Bronchial epithelial cell (primary cell): Measurements from ENCODE around the gene MRTFB. TPM values are rescaled to one million over a fixed set of nuclear protein-coding genes. Genes with fewer than 3 reads are reported as not detected.

ENCODE experiments used
- DNase-seq: peaks from one replicate; pipeline ENCODE4 v3.0.0-alpha.2; 2010; ENCODE audit warnings: low read depth
- FAIRE-seq: peaks from 2 replicates; lab custom pipeline; 2011; peaks lifted over from hg19 to GRCh38; lab: Jason Lieb, UNC
- H3K27me3 ChIP-seq: 2 replicates; pipeline ENCODE4 v1.5.1; 2011; ENCODE audit warnings: low read length; ENCODE audit not compliant: control insufficient read depth, insufficient read depth
- H3K36me3 ChIP-seq: 2 replicates; pipeline ENCODE4 v1.5.1; 2011; ENCODE audit warnings: low read length; ENCODE audit not compliant: control insufficient read depth, insufficient read depth
- H3K4me3 ChIP-seq: 2 replicates; pipeline ENCODE4 v1.5.1; 2011; ENCODE audit warnings: mild to moderate bottlenecking, low read depth, low read length, control low read depth
- total RNA-seq: library from RNA; depleted of rRNA; stranded (reverse); fragments of >200 nt; gene quantifications from 2 replicates; pipeline ENCODE4 v1.2.1, GENCODE V29; 2014
- TF ChIP-seq, protein P1 (sequence below): IDR thresholded peaks from 2 replicates; pipeline ENCODE4 v1.5.1; 2011; ENCODE audit warnings: mild to moderate bottlenecking, moderate library complexity, low read length, control low read depth, inconsistent platforms; ENCODE audit not compliant: insufficient read depth, severe bottlenecking

Gene MRTFB
- total RNA-seq, 1 donor from 2014 or later: 6.8 TPM

GRCh38 chr16:14186795-14187221 is 115.7 kb downstream of the MRTFB start:
- DNase-seq (no peak), FAIRE-seq (no peak)
- Histone ChIP-seq H3K36me3 (no peaks in the 10 kb centered on the region), H3K4me3 (no peak overlapping the region), H3K27me3 (no peaks in the 10 kb centered on the region)
- TF ChIP-seq, protein P1, sequence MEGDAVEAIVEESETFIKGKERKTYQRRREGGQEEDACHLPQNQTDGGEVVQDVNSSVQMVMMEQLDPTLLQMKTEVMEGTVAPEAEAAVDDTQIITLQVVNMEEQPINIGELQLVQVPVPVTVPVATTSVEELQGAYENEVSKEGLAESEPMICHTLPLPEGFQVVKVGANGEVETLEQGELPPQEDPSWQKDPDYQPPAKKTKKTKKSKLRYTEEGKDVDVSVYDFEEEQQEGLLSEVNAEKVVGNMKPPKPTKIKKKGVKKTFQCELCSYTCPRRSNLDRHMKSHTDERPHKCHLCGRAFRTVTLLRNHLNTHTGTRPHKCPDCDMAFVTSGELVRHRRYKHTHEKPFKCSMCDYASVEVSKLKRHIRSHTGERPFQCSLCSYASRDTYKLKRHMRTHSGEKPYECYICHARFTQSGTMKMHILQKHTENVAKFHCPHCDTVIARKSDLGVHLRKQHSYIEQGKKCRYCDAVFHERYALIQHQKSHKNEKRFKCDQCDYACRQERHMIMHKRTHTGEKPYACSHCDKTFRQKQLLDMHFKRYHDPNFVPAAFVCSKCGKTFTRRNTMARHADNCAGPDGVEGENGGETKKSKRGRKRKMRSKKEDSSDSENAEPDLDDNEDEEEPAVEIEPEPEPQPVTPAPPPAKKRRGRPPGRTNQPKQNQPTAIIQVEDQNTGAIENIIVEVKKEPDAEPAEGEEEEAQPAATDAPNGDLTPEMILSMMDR: no peak

DNA sequence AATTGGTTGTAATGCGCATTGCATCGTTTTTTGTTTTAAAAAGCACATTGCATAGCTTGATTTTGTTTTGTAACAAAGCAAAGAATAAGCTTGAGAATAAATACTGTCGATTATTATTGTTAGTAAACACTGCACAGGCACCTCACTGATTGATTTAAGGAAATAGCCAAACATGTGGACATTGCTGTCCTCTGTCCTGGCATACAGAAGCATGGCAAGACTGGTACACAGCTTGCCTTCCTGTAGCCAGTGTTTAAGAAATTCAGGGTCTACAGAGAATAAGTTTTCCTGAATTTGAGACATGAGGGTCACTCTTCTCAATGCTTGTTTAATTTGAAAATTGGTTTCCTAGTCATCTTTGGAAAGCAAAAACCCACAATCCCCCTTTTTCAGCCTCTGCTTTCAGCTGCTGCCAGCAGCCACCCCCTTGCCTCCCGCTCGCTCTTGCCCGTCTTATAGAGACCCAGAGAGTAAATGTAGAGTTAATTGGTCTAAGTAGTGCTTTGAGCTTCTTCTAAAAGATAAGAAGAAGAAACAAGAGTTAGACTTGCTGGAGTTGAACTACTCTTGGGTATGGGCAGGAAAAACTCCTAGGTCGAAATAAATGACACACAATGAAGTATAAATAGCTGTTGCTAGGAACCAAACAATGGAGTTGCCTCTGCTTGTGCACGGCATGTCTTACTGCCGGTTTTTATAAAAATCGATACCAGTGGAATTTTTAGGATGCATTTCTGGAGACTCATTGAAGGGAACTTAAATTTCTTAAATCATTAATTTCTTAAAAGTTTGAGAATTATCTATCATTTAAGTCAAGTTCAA is 116.6 kb downstream of the MRTFB start:
- TF ChIP-seq, protein P1: no peak
- DNase-seq (no peak), FAIRE-seq (no peak)
- Histone ChIP-seq H3K27me3 (no peaks in the 10 kb centered on the region), H3K36me3 (no peaks in the 10 kb centered on the region), H3K4me3 (no peak overlapping the region)

DNA sequence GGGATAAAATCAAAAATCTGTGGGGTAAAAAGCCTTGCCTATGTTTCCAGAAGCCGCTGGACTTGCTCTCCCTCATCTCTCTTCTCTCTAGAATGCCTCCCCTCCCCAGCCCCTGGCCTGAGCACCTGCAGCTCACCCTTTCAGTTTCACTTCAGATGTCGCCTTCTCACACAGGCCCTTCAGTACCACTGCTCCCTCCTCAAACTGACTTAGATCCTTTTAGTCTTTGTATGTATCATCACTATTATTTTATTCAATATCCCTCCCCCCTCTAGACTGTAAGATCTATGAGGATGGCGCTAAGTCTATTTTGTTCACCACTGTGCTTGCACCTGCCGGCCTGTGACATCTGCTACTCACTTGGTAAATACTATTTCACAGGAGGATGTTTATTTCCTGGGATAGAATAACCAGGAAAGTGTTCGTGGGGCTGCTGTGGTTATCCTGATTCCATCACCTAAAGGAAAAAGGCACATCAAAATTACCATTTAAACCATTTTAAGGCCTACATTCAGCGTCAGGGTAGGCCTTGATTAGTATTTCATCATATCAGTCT is 122.3 kb downstream of the MRTFB start:
- Histone ChIP-seq H3K4me3 (no peak overlapping the region), H3K27me3 (no peaks in the 10 kb centered on the region), H3K36me3 (no peaks in the 10 kb centered on the region)
- FAIRE-seq (no peak), DNase-seq (no peak)
- TF ChIP-seq, protein P1: no peak

DNA sequence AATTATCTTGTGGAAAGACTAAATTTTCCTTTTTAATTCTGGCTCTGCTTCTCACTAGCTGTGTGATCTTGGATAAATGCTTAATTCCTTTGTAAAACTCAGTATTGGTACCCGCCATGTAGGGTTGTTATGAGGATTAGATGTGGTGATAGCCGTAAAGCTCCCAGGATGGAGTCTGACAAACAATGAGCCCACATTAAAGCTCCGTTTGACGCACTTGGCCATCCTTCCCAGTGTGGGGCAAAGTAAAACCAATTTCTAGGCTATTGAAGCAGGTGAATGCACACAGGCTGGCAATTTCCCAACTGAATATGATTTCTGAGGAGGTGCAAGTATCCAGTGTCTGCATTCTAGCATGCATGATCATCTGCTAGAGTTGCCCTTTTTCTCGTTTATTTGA is 123.6 kb downstream of the MRTFB start:
- DNase-seq (no peak), FAIRE-seq (no peak)
- Histone ChIP-seq H3K27me3 (no peaks in the 10 kb centered on the region), H3K4me3 (no peak overlapping the region), H3K36me3 (no peaks in the 10 kb centered on the region)
- TF ChIP-seq, protein P1: no peak

GRCh38 chr16:14196011-14196410 is 124.9 kb downstream of the MRTFB start:
- DNase-seq: no peak
- Histone ChIP-seq H3K36me3 (no peaks in the 10 kb centered on the region), H3K27me3 (no peaks in the 10 kb centered on the region), H3K4me3 (no peak overlapping the region)
- FAIRE-seq: no peak
- TF ChIP-seq, protein P1: no peak
